Endometrial microvascular endothelial cells (primary cell): Measurements from ENCODE around the gene CD44. TPM values are rescaled to one million over a fixed set of nuclear protein-coding genes. Genes with fewer than 3 reads are reported as not detected.

ENCODE experiments used
- in situ Hi-C: cut with HindIII; loops from 2 replicates; pipeline ENCODE4 v1.10.0; 2017; ENCODE audit warnings: low sequenced_read_pairs, low pct_unique_long_range_greater_than_20kb; ENCODE audit errors: inconsistent ontology term
- total RNA-seq: library from RNA; depleted of rRNA; stranded (reverse); fragments of >200 nt; gene quantifications from one replicate; pipeline ENCODE4 v1.2.3, GENCODE V29; 2015; ENCODE audit errors: inconsistent ontology term

CD44 gene
- total RNA-seq, 1 donor from 2014 or later: 258 TPM

DNA sequence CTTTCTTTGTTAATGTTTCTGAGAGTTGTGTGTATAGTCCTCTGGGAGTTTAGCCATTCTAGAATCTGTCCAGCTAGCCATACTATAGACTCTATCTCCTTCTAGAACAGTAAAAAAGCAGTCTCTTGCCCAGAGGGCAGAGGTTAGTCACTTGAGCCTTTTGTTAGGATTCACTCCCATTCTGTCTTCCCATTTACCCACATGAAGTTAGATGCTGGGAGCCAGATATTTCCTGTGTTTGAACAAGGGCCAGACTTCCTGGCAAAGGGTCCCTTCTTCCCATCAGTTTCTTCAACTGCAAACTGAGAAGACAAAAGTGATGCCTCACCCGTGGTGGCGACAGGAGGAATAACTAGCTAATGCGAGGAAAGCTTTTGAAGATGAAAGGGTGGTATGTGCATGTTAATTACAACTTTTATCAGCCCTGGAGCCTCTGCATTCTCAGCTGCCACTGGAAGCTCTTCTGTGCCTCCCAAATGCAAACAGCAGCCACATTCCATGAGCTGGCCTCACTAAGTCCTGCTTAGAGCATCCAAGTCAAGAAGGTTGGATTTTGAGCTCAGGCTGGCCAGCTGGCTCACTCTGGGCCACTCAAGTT is 12.8 kb downstream of the CD44 start:
- in situ Hi-C loops: no loop called here

DNA sequence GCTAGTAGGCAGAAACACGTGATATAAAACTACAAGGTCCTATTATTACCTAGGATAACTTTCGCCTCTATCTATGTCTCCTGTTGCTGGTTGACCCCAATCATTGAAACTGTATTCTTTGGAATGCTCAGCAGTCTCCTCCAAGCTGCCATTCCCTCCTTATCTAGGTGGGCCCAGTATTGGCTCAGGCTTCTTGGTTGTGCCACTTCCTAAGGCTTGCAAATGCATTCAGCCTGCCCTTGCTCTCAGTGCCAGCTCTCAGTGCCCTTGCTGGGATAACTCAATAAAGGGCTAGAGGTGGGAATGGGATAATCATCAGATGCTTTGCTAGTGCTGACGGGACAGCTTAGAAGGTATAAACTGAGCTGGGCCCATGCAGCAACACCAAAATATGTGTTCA is 13.6 kb downstream of the CD44 start:
- in situ Hi-C loops: no loop called here

DNA sequence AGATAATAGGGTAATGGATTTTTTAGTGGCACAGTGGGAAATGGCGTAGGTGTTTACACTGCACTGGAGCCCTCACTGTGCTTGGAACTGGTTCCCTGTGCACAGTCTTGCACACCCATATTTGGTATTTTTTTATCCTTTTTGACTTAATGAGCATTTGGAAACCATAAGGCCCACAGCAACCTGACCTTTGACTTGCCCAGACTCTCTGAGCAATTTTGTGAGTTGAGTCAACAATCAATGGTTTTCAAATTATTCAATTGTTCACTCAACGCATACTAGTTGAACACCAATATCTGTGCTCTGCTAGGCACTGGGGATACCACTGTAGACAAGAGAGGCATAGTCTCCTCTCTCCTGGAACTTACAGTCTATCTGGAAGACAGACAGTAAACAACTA is 14.3 kb downstream of the CD44 start:
- in situ Hi-C loops: no loop called here

DNA sequence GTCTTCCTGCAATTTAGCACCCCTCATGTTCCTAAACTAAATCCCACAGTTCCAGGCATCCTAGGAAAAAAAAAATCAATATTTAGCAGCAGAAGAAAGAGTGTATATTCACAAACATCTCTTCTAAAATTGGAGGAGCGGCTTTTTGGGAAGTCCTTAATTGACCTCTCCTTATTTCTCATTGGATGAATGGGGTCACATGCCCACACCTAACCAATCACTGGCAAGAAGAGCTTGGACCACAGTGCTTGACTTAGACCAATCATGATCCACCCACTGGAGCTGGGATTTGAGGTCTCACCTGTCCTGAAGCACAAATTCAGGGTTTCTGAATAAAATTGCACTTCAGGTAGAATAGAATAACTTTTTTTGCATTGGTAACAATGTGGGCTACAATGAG is 16.0 kb downstream of the CD44 start:
- in situ Hi-C loops: no loop called here

DNA sequence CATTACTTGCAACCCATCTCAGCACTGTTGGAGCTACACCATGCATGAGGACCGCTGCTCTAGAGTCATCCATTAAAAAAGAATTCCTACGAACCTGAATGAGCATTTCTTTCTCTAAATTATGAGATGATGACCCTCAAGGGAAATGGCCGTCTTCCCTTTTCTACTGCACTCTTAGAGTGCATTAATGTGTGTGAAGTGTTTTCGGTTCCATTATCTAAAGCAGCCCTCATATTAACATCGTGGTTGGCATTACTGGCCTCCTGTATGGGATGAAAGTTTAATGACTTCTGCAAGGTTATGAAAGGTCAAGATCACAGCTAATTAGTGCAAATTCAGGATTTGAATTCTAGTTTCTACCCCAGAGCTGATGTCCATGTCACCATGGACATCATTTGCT is 16.7 kb downstream of the CD44 start:
- in situ Hi-C loops: no loop called here

DNA sequence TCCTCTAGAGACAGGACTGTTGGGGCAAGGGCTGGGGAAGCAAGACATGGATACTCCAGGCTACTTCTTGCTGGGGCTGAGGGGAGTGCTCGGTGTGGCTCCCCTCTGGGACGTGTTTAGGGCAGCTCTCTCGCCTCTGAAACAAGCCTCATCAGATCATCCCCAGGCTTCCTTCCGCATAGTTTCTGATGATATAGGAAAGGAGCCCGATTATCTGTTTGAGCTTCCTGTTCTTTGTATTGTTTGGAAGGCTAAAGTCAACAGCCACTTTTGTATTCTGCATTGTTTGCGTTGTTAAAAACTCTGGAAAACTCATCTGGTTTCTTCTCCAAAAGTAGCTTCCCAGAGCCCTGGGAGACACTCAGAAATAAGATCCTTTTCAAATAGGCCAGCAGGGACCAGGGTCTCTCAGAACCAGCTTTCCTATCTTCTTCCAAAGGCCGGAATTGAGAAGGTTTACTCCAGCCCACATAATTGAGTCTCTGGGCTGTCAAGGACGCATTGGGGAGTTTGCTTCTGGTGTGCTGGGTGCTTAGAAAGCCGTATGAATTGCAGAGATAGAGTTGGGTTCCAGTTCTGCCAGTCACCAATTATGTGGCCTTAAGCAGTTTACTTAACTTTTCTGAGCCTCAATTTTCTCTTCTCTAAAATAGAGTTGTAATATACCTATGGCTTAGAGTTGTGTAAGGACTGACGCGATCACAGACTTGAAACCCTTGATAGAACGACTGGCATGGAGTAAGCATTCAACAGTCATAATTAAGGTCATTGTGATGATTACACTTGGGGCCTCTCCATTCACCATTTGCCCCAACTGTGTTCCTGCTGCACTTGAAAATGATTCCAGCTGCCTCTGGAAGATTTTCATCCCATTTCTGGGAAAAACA is 19.1 kb downstream of the CD44 start:
- in situ Hi-C loops: no loop called here

DNA sequence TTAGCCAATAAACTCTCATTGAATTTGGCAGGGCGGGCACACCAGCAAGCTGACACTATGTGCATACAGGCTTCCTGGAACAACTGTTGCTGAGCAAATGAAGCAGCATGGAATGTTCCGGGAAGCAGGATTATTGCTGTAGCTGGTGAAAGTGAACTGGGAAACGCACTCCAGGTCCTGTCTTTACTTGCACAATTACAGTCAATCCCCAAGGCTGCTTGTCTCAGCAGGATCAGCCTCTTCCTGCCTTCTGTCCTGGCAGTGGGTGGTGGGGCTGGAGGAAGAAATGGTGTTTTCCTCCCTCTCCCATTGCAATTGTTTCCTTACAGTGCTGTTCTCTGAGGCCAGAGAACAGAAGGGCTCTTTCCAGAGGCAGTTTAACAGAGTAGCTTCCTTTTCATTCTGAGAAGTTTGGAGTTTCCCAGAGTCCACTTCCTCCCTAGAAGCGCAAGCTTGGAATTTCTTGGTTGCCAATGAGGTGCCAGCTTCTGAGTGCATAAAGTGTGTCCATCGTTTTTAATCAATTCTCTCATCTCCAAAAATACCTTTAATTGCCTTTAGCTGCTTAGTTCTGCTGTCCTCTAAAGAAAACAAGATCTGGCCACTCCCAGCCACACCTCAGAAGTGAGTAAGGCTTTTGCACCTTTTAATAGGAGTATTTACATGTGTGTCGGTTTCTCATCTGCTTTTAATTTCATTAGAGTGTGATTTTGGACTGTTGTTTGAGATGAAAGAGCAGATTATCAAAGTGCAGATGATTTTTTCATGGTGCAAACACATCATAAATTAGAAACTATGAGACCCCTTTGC is 19.9 kb downstream of the CD44 start:
- in situ Hi-C loops: no loop called here

DNA sequence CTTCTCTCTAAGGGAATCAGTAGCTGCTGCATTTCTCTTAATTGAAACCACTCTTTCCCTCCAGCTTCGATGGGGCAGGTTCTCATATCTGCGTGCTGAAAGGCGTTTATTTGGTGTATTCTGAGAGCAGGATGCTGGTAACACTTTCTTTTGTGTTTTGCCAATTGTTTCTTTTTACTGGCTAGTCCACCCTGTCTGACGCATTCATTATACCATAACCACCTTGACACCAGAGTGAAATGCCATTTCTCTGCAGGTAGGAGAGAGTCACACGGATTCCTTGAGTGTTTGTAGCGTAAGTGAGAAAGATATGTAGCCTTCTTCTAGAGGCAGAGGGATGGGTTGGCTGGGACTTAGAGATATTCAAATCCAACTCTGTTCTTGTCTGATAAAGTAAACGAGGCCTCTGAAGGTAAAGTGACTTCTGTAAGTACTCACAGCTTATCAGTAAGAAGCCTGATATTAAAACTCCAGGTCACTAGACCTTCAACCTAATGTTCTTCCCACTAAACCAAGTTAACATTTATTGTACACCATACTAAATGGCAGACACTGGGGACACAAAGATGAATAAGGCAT is 21.4 kb downstream of the CD44 start:
- in situ Hi-C loops: no loop called here

DNA sequence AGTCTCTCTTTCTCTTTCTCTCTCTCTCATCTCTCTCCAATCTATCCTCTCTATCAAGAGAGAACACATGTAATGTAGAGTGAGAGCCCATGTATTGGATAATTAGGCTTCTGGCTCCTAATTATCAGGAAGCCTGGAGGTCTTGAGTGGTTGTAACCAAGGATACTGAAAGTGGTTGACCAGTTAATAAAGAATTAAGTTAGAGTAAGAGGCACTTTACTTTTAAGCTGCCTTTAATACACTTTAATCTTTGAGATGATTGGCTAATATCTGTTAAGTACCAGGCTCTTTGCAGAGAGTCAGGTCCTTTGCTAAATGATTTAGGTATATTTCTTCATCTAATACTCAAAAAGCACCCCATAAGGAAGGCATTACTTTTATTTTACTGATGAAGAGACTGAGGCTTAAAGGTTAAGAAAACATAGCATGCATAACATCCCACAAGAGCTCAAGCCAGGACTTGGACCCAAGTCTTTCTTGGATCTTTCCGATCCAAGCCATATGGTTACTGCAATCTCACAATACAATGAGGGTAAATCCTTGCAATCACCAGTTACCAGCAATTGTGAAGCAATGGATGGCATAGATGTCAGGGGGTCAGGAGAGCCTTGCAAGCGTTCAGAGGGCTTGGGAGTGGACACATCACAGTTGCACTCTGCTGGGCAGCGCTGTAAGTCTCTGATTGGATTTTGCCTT is 22.1 kb downstream of the CD44 start:
- in situ Hi-C loops: no loop called here

DNA sequence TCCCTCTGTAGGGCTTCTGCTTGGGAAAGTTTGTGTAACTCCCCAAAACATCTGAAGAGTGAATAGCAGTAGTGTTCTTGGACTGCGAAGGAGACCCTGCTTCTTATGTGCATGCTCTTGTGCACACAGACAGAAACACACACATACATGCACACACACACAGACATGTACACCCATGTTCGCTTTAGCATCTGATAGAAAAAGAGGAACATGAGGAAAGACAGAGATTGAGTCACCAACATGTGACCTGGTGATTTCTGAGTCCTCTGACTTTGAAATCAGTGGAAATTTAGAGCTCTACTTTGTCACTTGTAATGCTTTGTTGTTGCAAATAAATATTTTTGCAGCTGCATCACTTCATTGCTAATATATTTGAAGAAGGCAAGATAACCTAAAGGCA is 23.8 kb downstream of the CD44 start:
- in situ Hi-C loops: no loop called here

DNA sequence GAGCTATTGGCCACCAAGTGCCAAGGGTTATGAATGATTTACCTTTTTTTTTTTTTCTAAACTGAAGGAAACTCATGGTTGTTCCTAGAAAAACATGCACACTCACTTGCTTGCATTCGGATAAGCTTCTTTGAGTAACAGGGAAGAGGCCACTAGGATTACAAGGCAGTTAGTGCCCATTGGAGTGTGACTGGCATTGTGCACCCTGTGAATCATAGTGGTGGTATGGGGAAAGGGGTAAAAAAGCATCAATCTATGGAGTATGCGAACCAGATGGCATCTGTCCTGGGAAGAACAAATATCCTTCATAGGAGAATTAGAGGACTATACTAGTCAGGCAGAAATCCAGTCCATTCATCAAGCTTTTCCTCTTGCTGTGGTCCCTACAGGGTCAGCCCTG is 24.2 kb downstream of the CD44 start:
- in situ Hi-C loops: no loop called here

DNA sequence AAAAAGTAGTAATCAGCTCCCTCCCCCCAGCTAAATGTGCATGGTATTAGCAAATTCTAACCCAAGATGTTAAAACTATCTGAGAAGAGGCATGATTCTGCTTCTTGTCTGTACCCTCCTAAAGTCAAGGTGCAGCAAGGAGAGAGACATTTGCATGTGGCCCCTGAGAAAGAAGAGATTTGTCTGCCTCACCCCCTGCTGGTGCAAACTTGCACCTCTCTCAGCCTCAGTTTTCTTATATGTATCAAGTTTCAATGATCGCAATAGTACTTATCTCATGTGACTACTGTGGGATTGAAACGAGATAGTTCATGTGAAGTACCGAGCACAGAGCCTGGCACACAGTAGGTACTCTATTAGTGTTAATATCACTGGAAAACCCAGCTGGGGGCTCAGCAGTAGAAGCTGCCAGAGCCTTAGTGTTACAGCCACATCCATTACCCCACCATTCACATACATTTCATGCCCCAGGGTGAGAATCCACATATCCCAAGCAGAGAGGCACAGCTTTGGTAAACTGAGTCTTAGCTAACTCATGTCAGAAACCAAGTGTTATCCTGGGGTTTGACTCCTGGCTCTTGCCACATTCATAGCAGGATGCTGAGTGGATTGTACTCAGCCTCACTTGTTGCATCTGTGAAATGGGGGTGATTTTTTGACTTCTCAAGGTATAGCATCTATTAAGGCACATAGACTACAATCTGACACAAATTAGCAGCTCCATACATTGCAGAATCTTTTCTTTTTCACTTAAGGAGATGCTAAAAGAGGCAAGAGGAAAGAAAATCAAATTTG is 24.9 kb downstream of the CD44 start:
- in situ Hi-C loops: no loop called here

DNA sequence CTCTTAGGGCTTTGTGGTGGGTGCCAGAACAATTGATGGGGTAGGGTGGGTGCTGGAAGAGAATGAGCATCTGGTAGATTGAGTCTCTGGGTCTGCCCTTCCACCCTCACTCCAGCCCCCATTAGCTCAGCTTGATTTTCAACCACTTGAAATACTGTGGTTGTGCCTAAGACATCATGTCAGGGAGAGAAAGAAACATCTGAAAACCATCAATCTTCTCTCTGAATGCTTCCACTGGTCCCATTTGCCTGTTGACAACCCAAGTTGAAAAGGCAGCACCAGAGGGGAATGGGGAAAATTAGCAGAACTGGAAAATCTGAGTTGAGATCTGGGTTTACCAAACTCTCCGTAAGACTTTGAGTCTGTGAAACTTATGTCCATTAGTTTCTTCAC is 26.1 kb downstream of the CD44 start:
- in situ Hi-C loops: no loop called here

DNA sequence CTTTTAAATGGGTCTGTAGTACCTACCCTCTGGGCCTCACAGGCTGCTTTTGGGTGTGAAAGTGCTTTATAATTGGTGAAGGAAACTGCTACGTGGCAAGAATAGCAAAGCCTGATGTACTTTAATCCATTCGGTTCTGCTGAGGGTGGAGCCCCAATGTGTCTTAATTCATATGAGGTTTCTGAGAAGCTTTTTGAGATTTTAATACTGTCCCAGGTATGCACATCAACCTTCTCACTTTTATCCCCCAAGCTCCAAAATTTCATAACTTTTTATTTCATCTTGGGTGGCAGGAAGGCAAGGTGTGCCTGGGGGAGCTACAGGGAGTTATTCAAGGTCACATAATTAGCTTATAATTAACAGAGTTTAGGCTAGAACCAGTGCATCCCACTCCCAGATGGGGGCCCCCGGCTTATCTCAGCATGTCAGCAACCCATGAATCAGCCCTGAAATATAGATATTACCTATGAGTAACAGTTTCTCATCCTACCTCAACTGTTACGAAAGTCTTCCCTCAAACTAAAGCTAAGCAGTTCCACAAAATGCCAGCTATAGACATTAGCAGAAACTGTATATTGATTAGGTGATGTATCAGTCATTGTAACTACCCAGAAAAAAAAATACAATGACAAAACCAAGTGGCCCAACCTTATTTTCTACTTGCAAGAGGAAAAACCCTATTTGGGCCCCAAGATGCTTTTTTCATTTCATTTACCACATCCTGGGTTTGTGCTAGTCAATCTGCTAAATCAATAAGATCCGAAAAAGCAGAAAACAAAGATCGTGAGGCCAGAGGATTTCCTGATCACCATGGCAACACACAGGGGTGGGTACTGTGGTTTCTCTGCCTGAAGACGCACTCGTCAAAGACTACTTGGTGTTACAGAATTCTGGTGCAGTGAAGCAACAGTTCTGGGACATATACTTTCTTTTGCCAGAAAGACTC is 26.7 kb downstream of the CD44 start:
- in situ Hi-C loops: no loop called here

DNA sequence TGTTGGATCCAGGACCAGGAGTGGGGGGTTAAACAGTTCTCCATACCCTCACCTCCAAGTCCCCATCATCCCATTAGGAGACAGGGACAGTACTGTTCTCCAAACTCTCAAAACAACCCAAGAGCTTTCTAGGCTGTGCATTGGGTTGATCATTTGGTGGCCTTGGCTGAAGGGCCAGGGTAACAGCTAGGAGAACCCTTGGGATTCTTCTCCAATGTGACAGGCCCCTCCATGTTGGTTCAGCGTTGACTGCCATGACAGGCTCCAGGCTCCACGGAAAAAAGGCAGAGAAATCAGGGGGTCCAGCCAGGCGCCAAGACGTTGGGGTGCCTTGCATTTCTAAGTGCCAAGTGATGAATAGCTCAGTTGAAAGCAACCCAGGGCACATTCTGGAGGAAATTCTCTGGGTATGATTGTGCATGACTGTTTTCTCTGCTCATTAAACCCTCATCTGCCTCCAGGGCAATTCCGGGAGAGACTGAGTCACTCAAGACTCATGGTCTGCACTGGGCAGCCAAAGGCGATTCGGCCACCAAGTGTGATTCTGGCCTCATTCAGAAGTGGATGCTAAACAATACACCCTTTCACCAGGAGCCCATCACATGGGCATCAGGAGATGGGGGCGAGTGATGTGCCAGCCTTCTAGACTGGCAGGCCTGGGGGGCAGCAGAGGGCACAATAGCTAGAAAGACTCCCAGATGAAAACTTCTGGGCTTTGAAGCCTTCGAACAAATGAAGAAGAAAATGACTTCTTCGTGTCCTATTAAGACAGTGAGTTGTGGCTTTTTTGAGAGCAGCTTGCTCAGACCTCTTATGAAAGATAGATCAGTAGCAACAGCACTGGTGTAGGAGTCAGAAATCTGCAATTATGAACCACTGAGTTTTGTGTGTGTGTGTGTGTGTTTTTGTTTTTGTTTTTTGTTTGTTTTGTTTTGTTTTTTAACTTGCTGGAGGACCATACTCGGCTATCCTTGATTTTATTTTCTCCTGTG is 27.7 kb downstream of the CD44 start:
- in situ Hi-C loops: no loop called here

DNA sequence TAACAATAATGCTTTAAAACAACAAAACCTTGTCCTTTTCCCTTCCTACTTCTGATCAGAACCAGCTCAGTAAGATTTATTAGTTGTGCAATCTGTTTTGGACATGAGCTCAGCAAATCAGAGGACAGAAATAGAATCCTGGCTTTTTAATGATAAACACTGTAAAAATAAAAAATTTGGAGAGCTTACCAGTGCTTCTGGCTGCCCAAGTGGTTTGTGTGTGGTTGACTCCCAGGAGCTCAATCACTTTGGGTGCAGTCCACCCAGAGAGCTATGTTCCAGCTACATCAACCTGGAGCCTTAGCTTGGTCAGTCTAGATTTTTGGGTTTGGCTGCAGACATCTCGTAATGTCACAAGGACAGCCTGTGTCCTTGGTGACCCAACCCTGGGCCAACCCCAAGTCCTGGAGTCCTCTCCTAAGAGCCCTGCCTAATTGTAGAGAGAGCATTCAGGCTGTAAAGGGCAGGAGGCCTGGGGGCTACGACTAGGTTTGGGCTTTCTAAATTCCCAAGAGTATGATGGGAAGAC is 28.5 kb downstream of the CD44 start:
- in situ Hi-C loops: no loop called here
